ENCODE results near the gene ARID1B.

ARID1B gene

GRCh38 chr6:156857573-156857972, 80.4 kb downstream of the ARID1B start:
- no peak for DNase-seq

- no peak for DNase-seq
These were observed 82.5 kb downstream of the ARID1B start for GRCh38 chr6:156859686-156860085.

- DNase-seq, result no peak
These were observed 85.5 kb downstream of the ARID1B start for GRCh38 chr6:156862711-156863110.

- DNase-seq, result no peak
These were observed 86.3 kb downstream of the ARID1B start for GRCh38 chr6:156863504-156863903.

- DNase-seq, result no peak
These were observed 87.4 kb downstream of the ARID1B start for GRCh38 chr6:156864557-156864956.

- DNase-seq, result no peak
These were observed 87.9 kb downstream of the ARID1B start for GRCh38 chr6:156865019-156865629.

GRCh38 chr6:156866220-156867015, 89.2 kb downstream of the ARID1B start:
- DNase-seq, result peak; percentile 20

GRCh38 chr6:156867121-156867520, 89.9 kb downstream of the ARID1B start:
- DNase-seq, result no peak

GRCh38 chr6:156868385-156868784, 91.2 kb downstream of the ARID1B start:
- DNase-seq, result no peak

GRCh38 chr6:156869980-156870398, 92.8 kb downstream of the ARID1B start:
- no peak for DNase-seq

GRCh38 chr6:156870924-156871539, 93.9 kb downstream of the ARID1B start:
- DNase-seq, result no peak

GRCh38 chr6:156872903-156873302, 95.7 kb downstream of the ARID1B start:
- DNase-seq, result no peak

- no peak for DNase-seq
These were observed 96.6 kb downstream of the ARID1B start for GRCh38 chr6:156873654-156874380.

GRCh38 chr6:156875062-156875461, 97.9 kb downstream of the ARID1B start:
- no peak for DNase-seq

GRCh38 chr6:156876302-156876701, 99.1 kb downstream of the ARID1B start:
- no peak for DNase-seq

GRCh38 chr6:156877126-156877863, 100.1 kb downstream of the ARID1B start:
- DNase-seq, result no peak

- no peak for DNase-seq
These were observed 101.5 kb downstream of the ARID1B start for GRCh38 chr6:156878681-156879080.

- no peak for DNase-seq
These were observed 102.0 kb downstream of the ARID1B start for GRCh38 chr6:156879186-156879585.

GRCh38 chr6:156879591-156879990, 102.4 kb downstream of the ARID1B start:
- no peak for DNase-seq

- DNase-seq, result no peak
These were observed 103.7 kb downstream of the ARID1B start for GRCh38 chr6:156880913-156881312.

- DNase-seq, result no peak
These were observed 104.8 kb downstream of the ARID1B start for GRCh38 chr6:156881687-156882629.
